MM.1S (cell line): ENCODE results near the gene HCCS.

Experiments
- DNase-seq: peaks from one replicate; pipeline ENCODE4 v3.0.0-alpha.2; 2015
- H2AFZ ChIP-seq: fragments of 300-600 bp; sonication (generic); 2 replicates; pipeline ENCODE4 v1.6.0; 2016; ENCODE audit warnings: antibody characterized with exemption, low read length
- H3F3A ChIP-seq: fragments of 300-600 bp; sonication (generic); 2 replicates; pipeline ENCODE4 v1.6.1; 2016; ENCODE audit warnings: mild to moderate bottlenecking, antibody characterized with exemption, low read length, moderate library complexity, mixed read lengths; ENCODE audit not compliant: insufficient read depth
- H3K27ac ChIP-seq: fragments of 300-600 bp; sonication (generic); 2 replicates; pipeline ENCODE4 v1.5.1; 2016; ENCODE audit warnings: mild to moderate bottlenecking, low read length
- H3K27me3 ChIP-seq: fragments of 300-600 bp; sonication (generic); replicated peaks from 2 replicates; pipeline ENCODE4 v1.6.0; 2016; ENCODE audit warnings: low read length; ENCODE audit not compliant: insufficient read depth
- H3K36me3 ChIP-seq: fragments of 300-600 bp; sonication (generic); replicated peaks from 2 replicates; pipeline ENCODE4 v1.6.1; 2016; ENCODE audit warnings: mild to moderate bottlenecking, low read length, mixed read lengths; ENCODE audit not compliant: insufficient read depth
- H3K4me1 ChIP-seq: fragments of 300-600 bp; sonication (generic); 2 replicates; pipeline ENCODE4 v1.6.1; 2016; ENCODE audit warnings: low read length, mixed read lengths
- H3K4me2 ChIP-seq: fragments of 300-600 bp; sonication (generic); 2 replicates; pipeline ENCODE4 v1.6.0; 2016; ENCODE audit warnings: low read depth, low read length
- H3K4me3 ChIP-seq: fragments of 300-600 bp; sonication (generic); 2 replicates; pipeline ENCODE4 v1.5.1; 2016; ENCODE audit warnings: low read length, mixed read lengths
- H3K79me2 ChIP-seq: fragments of 300-600 bp; sonication (generic); 2 replicates; pipeline ENCODE4 v1.6.1; 2016; ENCODE audit warnings: mixed run types, low read length, mixed read lengths
- H3K9ac ChIP-seq: fragments of 300-600 bp; sonication (generic); 2 replicates; pipeline ENCODE4 v1.6.1; 2016; ENCODE audit warnings: low read length, mixed read lengths
- H3K9me2 ChIP-seq: fragments of 300-600 bp; sonication (generic); replicated peaks from 2 replicates; pipeline ENCODE4 v1.6.1; 2016; ENCODE audit warnings: mild to moderate bottlenecking, low read length, mixed read lengths; ENCODE audit not compliant: insufficient read depth
- H3K9me3 ChIP-seq: fragments of 300-600 bp; sonication (generic); replicated peaks from 2 replicates; pipeline ENCODE4 v1.6.1; 2016; ENCODE audit warnings: mild to moderate bottlenecking, low read length, mixed read lengths; ENCODE audit not compliant: insufficient read depth
- H4K20me1 ChIP-seq: fragments of 300-600 bp; sonication (generic); 2 replicates; pipeline ENCODE4 v1.6.1; 2016; ENCODE audit warnings: mild to moderate bottlenecking, low read length, moderate library complexity, mixed read lengths; ENCODE audit not compliant: insufficient read depth
- CTCF ChIP-seq: fragments of 300-600 bp; sonication (generic); IDR thresholded peaks from 2 replicates; pipeline ENCODE4 v1.5.1; 2016; ENCODE audit warnings: antibody characterized with exemption, low read length, mixed read lengths
- EZH2 ChIP-seq: fragments of 300-600 bp; sonication (generic); optimal IDR thresholded peaks from 2 replicates; pipeline ENCODE3; 2017; ENCODE audit warnings: low read depth, mild to moderate bottlenecking, antibody characterized with exemption, low read length, mixed read lengths
- EZH2phosphoT487 ChIP-seq: fragments of 300-600 bp; sonication (generic); IDR thresholded peaks from 2 replicates; pipeline ENCODE4 v1.6.1; 2018; ENCODE audit warnings: antibody characterized with exemption, low read length

HCCS gene

GRCh38 chrX:11111037-11111851 lies at the start of gene HCCS:
HCCS (plus strand) TSS chrX:11111332; CDS start chrX:11112061, 729 bp downstream.
- peak; percentile 85 for DNase-seq
- Histone ChIP-seq H3K4me3 (peak within 1 kb of the TSS; percentile 81), H3K9me3 (no peaks in the 10 kb centered on the region), H3K36me3 (no peaks in the 10 kb centered on the region), H3K27ac (peak within 1 kb of the TSS; percentile 94), H3K4me1 (peaks cover 21% of the 10 kb centered on the region), H3F3A (peaks cover 25% of the 10 kb centered on the region), H3K79me2 (peaks cover 48% of the 10 kb centered on the region), H3K9me2 (no peaks in the 10 kb centered on the region), H3K27me3 (no peaks in the 10 kb centered on the region), H3K4me2 (peak within 1 kb of the TSS; percentile 78), H4K20me1 (no peaks in the 10 kb centered on the region), H3K9ac (peak within 1 kb of the TSS; percentile 98), H2AFZ (peak within 1 kb of the TSS; percentile 45; the same call in 1 of the 2 replicates)
- no peak for TF ChIP-seq CTCF
- no peak for TF ChIP-seq EZH2
- TF ChIP-seq EZH2phosphoT487 = no peak

GRCh38 chrX:11064276-11064675 lies 46.9 kb upstream of the HCCS start:
- Histone ChIP-seq H3K27me3 (no peaks in the 10 kb centered on the region), H3K4me2 (no peak overlapping the region), H3F3A (no peaks in the 10 kb centered on the region), H3K4me1 (no peaks in the 10 kb centered on the region), H3K9me3 (no peaks in the 10 kb centered on the region), H4K20me1 (no peaks in the 10 kb centered on the region), H3K4me3 (no peak overlapping the region), H3K9ac (no peak overlapping the region), H2AFZ (no peak overlapping the region), H3K27ac (no peak overlapping the region), H3K79me2 (no peaks in the 10 kb centered on the region), H3K36me3 (no peaks in the 10 kb centered on the region), H3K9me2 (no peaks in the 10 kb centered on the region)
- no peak for DNase-seq
- no peak for TF ChIP-seq EZH2
- no peak for TF ChIP-seq EZH2phosphoT487
- TF ChIP-seq CTCF = no peak

- no peak overlapping the region for H3K4me2 ChIP-seq
- H3K9ac ChIP-seq = no peak overlapping the region
Measured at GRCh38 chrX:11064851-11065600, 46.1 kb upstream of the HCCS start.

More at GRCh38 chrX:11064851-11065600, 46.1 kb upstream of the HCCS start:
- H2AFZ ChIP-seq = no peak overlapping the region
- H3K27me3 ChIP-seq = no peaks in the 10 kb centered on the region
- H3K4me1 ChIP-seq = no peaks in the 10 kb centered on the region
- DNase-seq = no peak
- TF ChIP-seq CTCF (no peak), EZH2 (no peak), EZH2phosphoT487 (no peak)
- no peak overlapping the region for H3K27ac ChIP-seq
- H3K4me3 ChIP-seq = no peak overlapping the region
- no peaks in the 10 kb centered on the region for H3K9me2 ChIP-seq
- no peaks in the 10 kb centered on the region for H3F3A ChIP-seq
- H4K20me1 ChIP-seq = no peaks in the 10 kb centered on the region
- H3K79me2 ChIP-seq = no peaks in the 10 kb centered on the region
- H3K36me3 ChIP-seq = no peaks in the 10 kb centered on the region
- no peaks in the 10 kb centered on the region for H3K9me3 ChIP-seq
